GM19395 (cell line): Measurements from ENCODE around the gene DLGAP1.
"Not testable (repeated sequence)": the region's sequence is repeated elsewhere in the genome, so short reads cannot be mapped to it uniquely, and the experiment has no call there.

Experiments
- ATAC-seq: cut with Tn5 transposase; IDR thresholded peaks from one replicate; pipeline ENCODE4 v1.9.1; 2021; ENCODE audit warnings: mild to moderate bottlenecking, moderate library complexity; ENCODE audit not compliant: unreplicated experiment

DLGAP1 gene

GRCh38 chr18:3710712-3711301 is 744.3 kb downstream of the DLGAP1 start:
- no peak for ATAC-seq

- ATAC-seq = no peak
Measured at GRCh38 chr18:3709205-3709604, 745.9 kb downstream of the DLGAP1 start.

- ATAC-seq = no peak
Measured at GRCh38 chr18:3706279-3707097, 748.6 kb downstream of the DLGAP1 start.

GRCh38 chr18:3704556-3705344 is 750.4 kb downstream of the DLGAP1 start:
- no peak for ATAC-seq

- no peak for ATAC-seq
Measured at GRCh38 chr18:3703732-3704176, 751.4 kb downstream of the DLGAP1 start.

- ATAC-seq = not testable (repeated sequence)
Measured at GRCh38 chr18:3699707-3700567, 755.2 kb downstream of the DLGAP1 start.

- ATAC-seq = not testable (repeated sequence)
Measured at GRCh38 chr18:3694030-3694778, 760.9 kb downstream of the DLGAP1 start.

- no peak for ATAC-seq
Measured at GRCh38 chr18:3693410-3693809, 761.7 kb downstream of the DLGAP1 start.

- ATAC-seq = no peak
Measured at GRCh38 chr18:3692691-3693090, 762.4 kb downstream of the DLGAP1 start.

- ATAC-seq = no peak
Measured at GRCh38 chr18:3692113-3692621, 762.9 kb downstream of the DLGAP1 start.

- no peak for ATAC-seq
Measured at GRCh38 chr18:3691705-3692104, 763.4 kb downstream of the DLGAP1 start.

GRCh38 chr18:3690764-3691066 is 764.4 kb downstream of the DLGAP1 start:
- no peak for ATAC-seq

GRCh38 chr18:3689986-3690763 is 764.9 kb downstream of the DLGAP1 start:
- ATAC-seq = no peak

GRCh38 chr18:3689091-3689490 is 766.0 kb downstream of the DLGAP1 start:
- no peak for ATAC-seq

- no peak for ATAC-seq
Measured at GRCh38 chr18:3688690-3689089, 766.4 kb downstream of the DLGAP1 start.

GRCh38 chr18:3683483-3683882 is 771.6 kb downstream of the DLGAP1 start:
- ATAC-seq = no peak

GRCh38 chr18:3682061-3682460 is 773.0 kb downstream of the DLGAP1 start:
- ATAC-seq = no peak

- ATAC-seq = no peak
Measured at GRCh38 chr18:3679241-3679640, 775.9 kb downstream of the DLGAP1 start.

GRCh38 chr18:3675994-3676393 is 779.1 kb downstream of the DLGAP1 start:
- ATAC-seq = no peak
